Measurements from ENCODE around the gene DPP4.
A peak's percentile ranks its signal among the peaks of the same experiment; 100 is the strongest.

The DPP4 gene

DNA sequence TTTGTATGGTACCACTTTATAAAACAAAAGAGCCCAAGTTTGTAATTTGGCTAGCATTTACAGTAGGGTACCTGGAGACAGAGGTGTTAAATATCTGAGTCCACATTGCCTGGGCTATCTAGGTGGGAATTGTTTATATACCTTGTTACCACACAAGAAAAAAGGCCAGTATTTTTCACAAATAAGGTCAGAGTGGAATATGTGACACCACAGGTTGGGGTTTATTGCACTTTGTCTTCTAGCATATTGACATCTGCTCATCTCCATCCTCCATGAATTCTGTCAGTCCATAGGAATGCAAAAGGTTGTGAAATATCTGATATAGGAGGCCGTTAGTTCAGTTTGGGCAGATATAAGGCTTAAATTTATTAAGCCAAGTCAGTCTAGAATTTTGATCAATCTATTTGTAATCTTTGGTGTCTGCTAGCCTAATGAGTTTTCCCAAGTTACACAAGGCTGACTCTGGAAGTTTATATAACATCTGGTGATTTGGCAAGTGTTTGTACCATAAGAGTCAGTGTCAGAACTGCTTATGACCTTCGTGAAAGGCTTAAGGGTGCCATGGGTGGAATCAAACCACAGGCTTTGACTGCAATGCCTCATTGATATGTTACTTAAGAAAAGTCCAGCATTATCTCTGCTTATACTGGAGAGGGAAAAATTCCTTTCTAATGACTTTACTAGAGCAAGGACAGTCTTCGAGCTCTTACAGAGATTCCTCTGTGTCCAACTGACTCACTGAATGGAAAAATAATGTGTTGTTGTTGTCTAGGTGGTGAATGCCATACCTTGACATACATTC lies 11.3 kb upstream of the DPP4 start:
- no peak for DNase-seq

- no peak for DNase-seq
Observed at GRCh38 chr2:162084536-162084935, 10.5 kb upstream of the DPP4 start.

GRCh38 chr2:162082681-162083080 lies 8.7 kb upstream of the DPP4 start:
- no peak for DNase-seq

DNA sequence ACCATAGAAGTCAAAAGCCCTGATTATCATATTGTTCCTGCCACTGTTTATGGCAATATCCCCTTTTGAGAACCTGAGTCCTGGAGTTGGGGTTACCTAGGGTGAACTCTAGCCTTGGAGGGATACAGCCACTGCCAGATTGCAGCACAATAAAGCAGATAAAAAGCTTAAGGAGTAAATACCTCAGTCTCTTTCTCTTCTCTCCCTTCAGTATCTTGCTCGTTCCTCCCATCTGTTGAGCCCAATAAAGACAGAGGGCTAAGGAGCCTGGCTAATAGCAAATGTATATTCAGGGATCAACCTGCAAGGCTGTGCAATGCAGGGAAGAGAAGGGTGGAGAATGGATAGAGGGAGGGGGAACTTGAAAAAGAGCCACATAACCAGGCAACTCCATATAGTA lies 8.0 kb upstream of the DPP4 start:
- DNase-seq, result no peak

DNA sequence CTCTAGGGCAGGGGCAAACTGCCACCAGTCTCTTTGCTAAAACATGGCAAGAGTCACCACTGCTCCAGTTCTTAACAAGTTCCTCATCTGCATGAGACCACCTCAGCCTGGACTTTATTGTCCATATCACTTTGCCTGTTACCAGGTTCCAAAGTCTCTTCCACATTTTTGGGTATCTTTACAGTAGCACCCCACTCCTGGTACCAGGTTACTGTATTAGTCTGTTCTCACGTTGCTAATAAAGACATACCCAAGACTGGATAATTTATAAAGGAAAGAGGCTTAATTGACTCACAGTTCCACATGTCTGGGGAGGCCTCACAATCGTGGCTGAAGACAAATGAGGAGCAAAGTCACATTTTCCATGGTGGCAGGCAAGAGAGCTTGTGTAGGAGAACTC lies 5.5 kb upstream of the DPP4 start:
- DNase-seq, result no peak

DNA sequence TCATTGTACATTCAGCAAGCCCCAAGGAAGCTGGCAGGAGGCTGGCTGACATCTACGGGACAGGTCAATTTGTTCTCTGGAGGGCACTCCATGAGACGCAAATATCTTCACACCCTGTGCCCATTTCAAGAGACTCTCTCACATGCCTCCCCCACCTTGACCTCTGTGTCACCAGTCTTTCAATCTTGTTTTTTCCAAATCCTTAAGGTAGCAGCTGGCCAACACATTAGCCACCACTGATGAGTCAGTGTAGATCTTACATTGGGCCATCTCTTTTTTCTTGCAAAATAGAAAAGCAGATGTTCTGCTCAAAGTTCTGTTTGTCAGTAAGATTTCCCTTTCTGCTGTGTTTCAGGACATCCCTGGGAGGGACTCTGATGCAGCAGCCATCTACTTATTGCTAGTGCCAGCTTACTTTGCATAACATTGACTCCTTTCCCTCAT lies 1.7 kb upstream of the DPP4 start:
- DNase-seq, result no peak

DNA sequence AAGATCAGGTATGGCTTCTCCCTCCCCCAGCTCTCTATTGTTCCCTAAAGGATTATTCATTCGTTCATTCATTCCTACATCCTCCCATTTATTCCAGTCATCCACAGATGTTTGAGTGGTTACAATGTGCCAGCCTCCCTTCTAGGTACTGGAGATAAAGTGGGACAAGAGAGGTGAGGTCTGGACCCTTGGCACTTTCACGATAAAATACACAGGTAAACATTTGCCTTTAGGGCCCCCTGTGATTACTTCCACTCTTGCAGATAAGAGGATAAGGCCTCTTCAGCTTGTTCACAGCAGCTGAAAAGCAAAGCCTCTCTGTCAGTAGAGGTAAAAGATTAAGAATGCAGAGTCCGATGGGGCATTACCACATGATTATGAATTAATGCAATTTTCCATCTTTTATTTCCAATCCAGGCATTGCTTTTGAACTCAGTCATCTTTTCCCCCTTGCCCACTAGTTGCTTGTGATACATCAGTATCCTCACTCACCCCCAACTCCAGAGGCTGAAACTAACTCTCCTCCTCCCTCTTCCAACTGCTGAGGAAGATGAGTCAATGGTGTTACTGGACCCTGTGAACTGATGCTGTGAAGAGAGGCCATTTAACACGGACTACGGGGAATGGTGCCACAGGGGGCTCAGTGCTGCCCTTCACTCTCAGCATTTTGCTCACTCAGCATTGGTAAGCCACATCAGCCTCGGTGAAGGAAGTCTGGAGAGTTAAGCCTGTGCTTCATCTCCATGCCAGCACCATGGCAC lies 1.1 kb upstream of the DPP4 start:
- DNase-seq, result no peak

DNA sequence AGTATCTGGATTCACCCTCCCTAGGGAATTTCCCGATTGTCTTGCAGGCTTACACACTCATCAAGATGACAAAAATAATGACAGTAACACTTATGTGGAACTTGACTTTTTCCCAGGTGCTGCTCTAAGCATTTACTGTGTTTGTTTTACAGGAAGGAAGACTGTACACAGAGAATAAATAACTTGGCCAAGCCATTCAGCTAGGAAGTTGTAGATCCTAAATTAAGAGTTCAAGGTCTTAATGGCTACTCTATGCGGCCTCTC lies 549 bp upstream of the DPP4 start:
- DNase-seq, result no peak

GRCh38 chr2:162072976-162073887 lies 783 bp downstream of the DPP4 start:
- DNase-seq, result peak; percentile 26

DNA sequence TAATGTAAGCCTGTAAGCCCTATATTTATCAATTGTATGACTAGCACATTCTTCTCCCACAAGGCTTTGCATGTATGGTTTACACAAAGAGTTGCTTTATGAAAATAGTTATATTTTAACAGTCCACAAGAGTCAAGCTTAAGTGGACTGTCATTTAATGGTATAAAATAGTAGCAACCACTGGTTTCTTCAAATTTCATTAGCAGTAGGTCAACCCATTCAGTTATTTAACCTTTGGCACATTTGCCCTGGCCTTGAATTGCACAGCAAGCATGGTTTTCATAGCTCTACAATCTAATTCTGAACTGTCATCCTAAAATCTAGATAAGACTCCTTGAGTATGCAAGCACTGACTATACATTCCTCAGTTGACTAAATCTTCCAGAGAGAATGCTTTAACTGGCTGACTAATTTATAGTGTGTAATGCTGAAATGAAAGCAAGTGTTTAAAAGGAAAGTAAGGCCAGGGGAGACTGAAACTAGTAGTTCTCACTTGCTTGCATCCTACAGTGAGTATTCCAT lies 1.8 kb downstream of the DPP4 start:
- DNase-seq, result no peak

- no peak for DNase-seq
Observed at GRCh38 chr2:162071001-162071400, 3.0 kb downstream of the DPP4 start.

DNA sequence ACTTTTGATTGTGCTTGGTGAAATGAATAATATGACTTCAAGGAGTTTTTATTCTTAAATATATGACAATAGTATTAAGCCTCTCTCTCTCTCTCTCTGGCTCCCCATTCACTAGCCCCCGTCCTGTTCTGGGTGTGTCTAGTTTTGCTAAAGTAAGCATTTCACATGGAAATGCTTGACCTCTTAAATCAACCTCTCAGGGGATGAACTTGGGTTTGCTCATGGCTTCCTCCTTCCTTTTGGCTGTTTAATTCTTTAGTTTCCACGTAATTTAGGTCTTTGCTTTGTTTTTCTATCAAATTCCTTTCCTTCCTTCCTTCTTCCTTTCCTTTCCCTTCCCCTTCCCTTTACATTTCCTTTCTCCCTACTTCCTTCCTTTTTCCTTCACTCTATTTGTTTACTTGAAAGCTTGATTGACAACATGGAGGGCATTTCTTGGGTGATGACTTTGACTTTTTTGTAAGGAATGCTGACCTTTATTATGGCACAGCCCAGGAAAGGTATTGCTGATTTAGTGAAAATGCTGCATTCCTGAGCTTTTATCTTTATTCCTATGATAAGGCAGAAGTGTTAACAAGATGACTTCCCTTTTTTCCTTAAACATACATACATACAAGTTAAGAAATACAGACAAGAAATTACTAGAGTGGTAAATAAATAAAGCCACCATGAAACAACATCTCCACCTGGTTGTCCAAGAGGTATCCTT lies 3.6 kb downstream of the DPP4 start:
- DNase-seq, result no peak

DNA sequence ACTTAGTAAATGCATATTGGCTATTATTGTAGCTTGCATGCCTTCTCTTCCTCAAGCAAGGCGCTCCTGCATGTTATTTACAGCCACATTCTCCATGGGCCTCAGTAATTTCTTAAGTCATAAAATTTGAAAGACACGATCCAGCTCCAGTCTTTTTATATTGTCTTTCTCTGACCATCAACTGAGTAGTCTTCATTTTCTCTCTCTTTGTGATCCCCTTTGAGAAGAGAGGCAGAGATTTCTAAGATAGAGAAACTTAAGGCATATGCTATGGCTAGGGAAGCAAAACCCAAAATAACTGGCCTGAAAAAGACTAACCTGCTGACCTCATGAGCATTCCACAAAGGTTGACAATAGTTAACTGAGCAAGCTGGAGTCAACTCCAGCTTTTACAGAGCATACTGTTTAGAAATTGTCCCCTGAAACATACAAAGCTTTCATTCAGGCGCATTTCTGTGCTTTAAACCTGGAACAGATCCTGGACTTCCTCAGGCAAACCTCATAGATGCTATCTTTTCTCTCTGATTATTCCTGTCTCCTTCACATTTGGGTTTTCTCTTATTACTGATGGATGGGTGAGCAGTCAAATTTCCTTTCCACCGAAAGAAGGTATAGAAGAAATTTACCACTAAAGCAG lies 4.6 kb downstream of the DPP4 start:
- DNase-seq, result no peak

GRCh38 chr2:162067596-162067995 lies 6.4 kb downstream of the DPP4 start:
- no peak for DNase-seq

- DNase-seq, result no peak
Observed at GRCh38 chr2:162065767-162066166, 8.2 kb downstream of the DPP4 start.

- no peak for DNase-seq
Observed at GRCh38 chr2:162063899-162064298, 10.1 kb downstream of the DPP4 start.

DNA sequence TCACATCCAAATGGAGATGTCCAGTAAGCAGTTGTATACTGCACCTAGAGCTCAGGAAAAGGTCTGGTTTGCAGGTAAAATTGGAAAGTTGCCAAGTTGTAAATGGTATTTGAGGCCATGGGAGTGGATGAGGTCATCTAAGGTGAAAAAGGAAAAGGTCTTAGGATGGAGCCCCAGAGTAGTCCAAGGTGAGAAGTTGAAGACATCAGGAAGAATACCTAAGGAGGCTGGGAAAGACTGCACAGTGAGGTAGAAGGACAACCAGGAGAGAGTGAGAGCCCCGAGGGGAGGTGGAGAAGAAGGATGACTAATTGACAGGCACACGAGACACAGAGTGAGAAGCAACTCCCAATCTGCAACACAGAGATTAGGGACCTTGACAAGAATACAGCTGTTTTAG lies 10.7 kb downstream of the DPP4 start:
- no peak for DNase-seq

DNA sequence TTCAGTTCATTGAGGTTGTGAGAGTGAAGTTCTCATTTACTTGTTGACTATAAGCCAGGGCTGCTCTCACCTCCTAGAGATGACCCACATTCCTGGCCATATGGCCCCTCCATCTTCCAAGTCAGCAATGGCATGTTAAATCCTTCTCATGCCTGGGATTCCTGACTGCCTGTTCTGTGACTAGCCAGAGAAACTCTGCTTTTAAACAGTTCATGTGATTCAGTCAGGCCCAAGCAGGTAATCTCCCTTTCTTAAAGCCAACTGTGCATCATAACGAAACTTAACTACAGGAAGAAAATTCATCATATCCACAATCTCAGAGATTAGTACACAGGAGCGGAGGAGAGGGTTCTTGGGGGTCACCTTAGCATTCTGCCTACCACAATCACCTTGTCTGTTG lies 11.5 kb downstream of the DPP4 start:
- DNase-seq, result no peak

GRCh38 chr2:162061021-162061420 lies 13.0 kb downstream of the DPP4 start:
- DNase-seq, result no peak

DNA sequence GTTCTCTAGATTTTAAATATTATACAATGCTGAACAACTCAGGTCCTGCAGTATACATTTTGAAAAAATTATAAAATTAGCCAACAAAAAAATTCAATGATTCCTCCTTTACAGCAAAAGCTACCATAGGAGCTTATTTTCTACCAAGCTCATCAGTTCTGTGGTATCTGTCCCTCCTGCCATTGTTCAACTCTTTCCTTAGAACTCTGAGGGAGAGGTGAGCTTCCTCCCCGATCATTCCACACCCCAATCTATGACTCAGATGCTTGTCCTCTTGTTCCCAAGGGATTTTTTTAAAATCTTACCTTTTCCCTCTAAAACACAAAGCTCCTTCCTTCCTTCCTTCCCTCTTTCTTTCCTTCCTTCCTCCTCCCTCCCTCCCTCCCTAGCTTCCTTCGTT lies 13.5 kb downstream of the DPP4 start:
- DNase-seq, result no peak

DNA sequence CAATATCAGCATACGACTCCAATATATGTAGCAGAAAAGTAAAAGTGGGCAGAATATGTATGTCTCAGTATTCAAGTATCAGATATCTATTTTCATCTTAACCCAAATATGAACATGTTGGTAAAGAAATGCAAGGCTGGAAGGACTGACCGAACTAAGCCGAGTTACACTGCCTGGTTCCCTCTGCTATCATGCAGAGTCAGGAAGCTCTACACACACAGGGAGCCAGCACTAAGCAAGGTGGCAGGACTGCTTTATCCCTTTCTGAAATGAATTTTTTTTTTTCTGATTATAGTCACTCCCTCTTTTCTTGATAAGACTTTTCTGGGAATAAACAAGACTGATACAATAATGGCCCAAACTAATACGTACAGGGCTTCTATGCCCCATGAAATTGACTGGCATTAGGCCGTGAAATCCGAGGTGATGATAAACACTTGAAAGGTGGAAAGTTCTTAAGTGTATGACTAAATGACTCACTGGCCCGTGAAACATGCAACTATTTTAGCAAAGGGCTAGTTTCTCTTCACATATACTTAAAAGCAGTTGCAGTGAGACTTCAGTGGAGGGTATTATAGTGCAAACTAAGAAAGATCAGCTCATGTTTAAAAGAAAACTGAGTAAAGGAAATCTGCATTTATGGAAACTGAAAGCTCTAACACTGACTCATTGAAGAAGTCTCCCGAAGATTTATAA lies 14.9 kb downstream of the DPP4 start:
- peak; percentile 29 for DNase-seq

DNA sequence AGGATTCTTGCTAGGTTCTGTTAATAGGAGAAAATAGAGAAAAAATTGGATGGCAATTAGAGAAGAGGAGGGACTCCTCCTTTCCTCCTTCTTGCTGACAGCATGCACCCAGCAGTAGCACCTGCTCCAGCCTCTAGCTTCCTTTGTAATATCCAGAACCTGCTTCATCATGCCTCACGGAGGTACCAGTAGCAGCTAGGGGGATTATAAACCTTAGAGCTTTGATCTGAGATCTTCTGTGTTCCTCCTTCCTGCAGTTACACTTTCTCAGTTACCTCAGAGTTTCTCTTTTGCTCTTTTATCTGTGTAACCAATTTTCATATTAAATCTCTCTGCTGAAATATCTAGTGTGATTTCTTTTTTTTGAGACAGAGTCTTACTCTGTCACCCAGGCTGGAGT lies 16.6 kb downstream of the DPP4 start:
- DNase-seq, result no peak

Data from activated CD4-positive, alpha-beta T cell treated with anti-CD3 and anti-CD28 coated beads for 48 hours (primary cell).